GM23248 (cell line): Measurements from ENCODE around the gene NFKB1. TPM values are rescaled to one million over a fixed set of nuclear protein-coding genes. Genes with fewer than 3 reads are reported as not detected.

Experiments
- DNase-seq: peaks from one replicate; pipeline ENCODE4 v3.0.0-alpha.2; 2015
- H2AFZ ChIP-seq: fragments of 200-600 bp; sonication (generic); 2 replicates; pipeline ENCODE4 v1.6.1; 2016; ENCODE audit warnings: antibody characterized with exemption
- H3F3A ChIP-seq: fragments of 200-600 bp; sonication (generic); 2 replicates; pipeline ENCODE4 v1.6.1; 2016; ENCODE audit warnings: mild to moderate bottlenecking, antibody characterized with exemption, mixed run types; ENCODE audit not compliant: insufficient read depth
- H3K27ac ChIP-seq: fragments of 200-600 bp; sonication (generic); 2 replicates; pipeline ENCODE4 v1.5.1; 2016; ENCODE audit warnings: mild to moderate bottlenecking
- H3K27me3 ChIP-seq: fragments of 200-600 bp; sonication (generic); replicated peaks from 2 replicates; pipeline ENCODE4 v1.6.1; 2016; ENCODE audit warnings: mild to moderate bottlenecking; ENCODE audit not compliant: insufficient read depth
- H3K36me3 ChIP-seq: fragments of 200-600 bp; sonication (generic); 2 replicates; pipeline ENCODE4 v1.6.1; 2016; ENCODE audit warnings: low read depth, mild to moderate bottlenecking
- H3K4me1 ChIP-seq: fragments of 200-600 bp; sonication (generic); 2 replicates; pipeline ENCODE4 v1.6.1; 2016; ENCODE audit warnings: mild to moderate bottlenecking; ENCODE audit not compliant: insufficient read depth
- H3K4me2 ChIP-seq: fragments of 200-600 bp; sonication (generic); one replicate; pipeline ENCODE4 v1.6.1; 2016; ENCODE audit warnings: mild to moderate bottlenecking; ENCODE audit not compliant: unreplicated experiment
- H3K4me3 ChIP-seq: fragments of 200-600 bp; sonication (generic); 2 replicates; pipeline ENCODE4 v1.5.1; 2016; ENCODE audit warnings: mild to moderate bottlenecking
- H3K79me2 ChIP-seq: fragments of 200-600 bp; sonication (generic); 2 replicates; pipeline ENCODE4 v1.6.1; 2016; ENCODE audit warnings: mild to moderate bottlenecking; ENCODE audit not compliant: insufficient read depth
- H3K9ac ChIP-seq: fragments of 200-600 bp; sonication (generic); 2 replicates; pipeline ENCODE4 v1.6.1; 2016; ENCODE audit warnings: mild to moderate bottlenecking
- H3K9me2 ChIP-seq: fragments of 200-600 bp; sonication (generic); 2 replicates; pipeline ENCODE4 v1.6.1; 2016; ENCODE audit warnings: mixed run types, mild to moderate bottlenecking, moderate library complexity; ENCODE audit not compliant: insufficient read depth
- H3K9me3 ChIP-seq: fragments of 200-600 bp; sonication (generic); one replicate; pipeline ENCODE4 v1.6.1; 2017; ENCODE audit warnings: low read depth
- H4K20me1 ChIP-seq: fragments of 200-600 bp; sonication (generic); 2 replicates; pipeline ENCODE4 v1.6.0; 2016; ENCODE audit not compliant: insufficient read depth
- EZH2 ChIP-seq: fragments of 200-600 bp; sonication (generic); IDR thresholded peaks from 2 replicates; pipeline ENCODE4 v1.6.1; 2018; ENCODE audit warnings: antibody characterized with exemption, mild to moderate bottlenecking; ENCODE audit not compliant: insufficient read depth, poor library complexity, severe bottlenecking
- EZH2phosphoT487 ChIP-seq: fragments of 200-600 bp; sonication (generic); IDR thresholded peaks from 2 replicates; pipeline ENCODE4 v1.6.1; 2018; ENCODE audit warnings: antibody characterized with exemption, moderate library complexity, mild to moderate bottlenecking, low read depth; ENCODE audit not compliant: insufficient read depth
- WGBS, 2 experiments: methylation state at CpG; one replicate each; pipeline ENCODE4 v1.1.6; 2015 to 2017; ENCODE audit warnings: low lambda C conversion rate in 2 of 2, low coverage in 1 of 2; ENCODE audit errors: missing lambda C conversion rate in 2 of 2; 5-methylcytosine and 5-hydroxymethylcytosine counted together
- in situ Hi-C: fragments of 300-500 bp; cut with MboI; formaldehyde crosslinking; loops from 2 replicates; pipeline ENCODE4 v1.15.0; 2020
- polyA plus RNA-seq: library from polyadenylated mRNA; unstranded; fragments of >200 nt; fragmentation: Nextera tagmentation; extraction: Ambion mirVana; gene quantifications from 2 replicates; pipeline ENCODE4 v1.2.1, GENCODE V29; 2016
- total RNA-seq: library from RNA; depleted of rRNA; stranded (reverse); fragments of >200 nt; shearing (Covaris generic); gene quantifications from 2 replicates; pipeline ENCODE4 v1.2.3, GENCODE V29; 2014; rRNA removed

The NFKB1 gene
- total and polyA plus RNA-seq, 2 experiments from 2014 or later = 5.8 to 30.2 TPM

GRCh38 chr4:102665527-102665926 is 164.4 kb downstream of the NFKB1 start:
- peak; percentile 6 for DNase-seq
- 95% methylated on average over 3 of the region's 3 CpGs for WGBS, 2 experiments
- Histone ChIP-seq H4K20me1 (no peaks in the 10 kb centered on the region), H3K9me2 (no peaks in the 10 kb centered on the region), H3K27ac (no peak overlapping the region), H3K4me2 (no peak overlapping the region), H3F3A (peaks cover 6% of the 10 kb centered on the region; the same call in 1 of the 2 replicates), H3K9ac (no peak overlapping the region), H3K27me3 (no peaks in the 10 kb centered on the region), H3K4me3 (no peak overlapping the region), H3K9me3 (no peaks in the 10 kb centered on the region), H2AFZ (no peak overlapping the region), H3K79me2 (no peaks in the 10 kb centered on the region), H3K4me1 (peaks cover 24% of the 10 kb centered on the region), H3K36me3 (no peaks in the 10 kb centered on the region)
- TF ChIP-seq EZH2 (no peak), EZH2phosphoT487 (no peak)
- in situ Hi-C loops = no loop called here

Other genes with a start within 250 kb of the NFKB1 start
- gene SLC39A8, start 155.9 kb upstream of the NFKB1 start, total RNA-seq = 3.2 and 3.7 TPM in 2 replicates
- 2.2 and 2.9 TPM in 2 replicates for gene SLC39A8, start 155.9 kb upstream of the NFKB1 start, polyA plus RNA-seq